Coronary artery (tissue), 2 donors: ENCODE results near the gene NEUROD6.
A peak's percentile ranks its signal among the peaks of the same experiment; 100 is the strongest.

Source experiments
- DNase-seq: peaks from one replicate; pipeline ENCODE4 v3.0.0-alpha.2; 2017; ENCODE audit warnings: low spot score
- H3K27ac ChIP-seq, 2 donors: fragments of 200-600 bp; sonication (generic); one replicate each; pipeline ENCODE4 v1.5.1; 2016 to 2019
- H3K4me3 ChIP-seq: fragments of 200-600 bp; sonication (generic); 2 replicates; pipeline ENCODE4 v1.5.1; 2016; ENCODE audit warnings: mild to moderate bottlenecking, moderate library complexity
- CTCF ChIP-seq: fragments of 200-600 bp; sonication (generic); IDR thresholded peaks from one replicate; pipeline ENCODE4 v1.5.1; 2019; ENCODE audit warnings: antibody characterized with exemption

The NEUROD6 gene

GRCh38 chr7:31343516-31344305, 3.2 kb upstream of the NEUROD6 start:
- TF ChIP-seq CTCF, result no peak
- no peak for DNase-seq
- H3K27ac ChIP-seq, result no peak overlapping the region
- H3K4me3 ChIP-seq, result no peak overlapping the region

GRCh38 chr7:31341141-31341540, 615 bp upstream of the NEUROD6 start:
- H3K27ac ChIP-seq, result no peak overlapping the region
- no peak for DNase-seq
- no peak overlapping the region for H3K4me3 ChIP-seq
- no peak for TF ChIP-seq CTCF

GRCh38 chr7:31340051-31340450, 475 bp downstream of the NEUROD6 start:
- H3K27ac ChIP-seq, result no peak overlapping the region
- H3K4me3 ChIP-seq, result no peak overlapping the region
- no peak for TF ChIP-seq CTCF
- no peak for DNase-seq

GRCh38 chr7:31338706-31339105, 1.8 kb downstream of the NEUROD6 start:
- no peak overlapping the region for H3K27ac ChIP-seq
- H3K4me3 ChIP-seq, result no peak overlapping the region
- DNase-seq, result no peak
- TF ChIP-seq CTCF, result no peak

- peak overlapping the region; percentile 48 for H3K4me3 ChIP-seq
- DNase-seq, result no peak
- TF ChIP-seq CTCF, result no peak
- no peak overlapping the region for H3K27ac ChIP-seq
These were observed 3.4 kb downstream of the NEUROD6 start for GRCh38 chr7:31337002-31337565.

- TF ChIP-seq CTCF, result no peak
- DNase-seq, result no peak
- H3K4me3 ChIP-seq, result peak overlapping the region; percentile 48
- H3K27ac ChIP-seq, result no peak overlapping the region
These were observed 4.1 kb downstream of the NEUROD6 start for GRCh38 chr7:31336202-31337001.
